ENCODE results near the gene LHX3. TPM values are rescaled to one million over a fixed set of nuclear protein-coding genes. Genes with fewer than 3 reads are reported as not detected.

Gene LHX3
- total and polyA plus RNA-seq, 2 of the 8 experiments (the other 6 are each of a cell fraction or from before 2014, with no cell fraction given), result 0.02 TPM; not detected in 1

DNA sequence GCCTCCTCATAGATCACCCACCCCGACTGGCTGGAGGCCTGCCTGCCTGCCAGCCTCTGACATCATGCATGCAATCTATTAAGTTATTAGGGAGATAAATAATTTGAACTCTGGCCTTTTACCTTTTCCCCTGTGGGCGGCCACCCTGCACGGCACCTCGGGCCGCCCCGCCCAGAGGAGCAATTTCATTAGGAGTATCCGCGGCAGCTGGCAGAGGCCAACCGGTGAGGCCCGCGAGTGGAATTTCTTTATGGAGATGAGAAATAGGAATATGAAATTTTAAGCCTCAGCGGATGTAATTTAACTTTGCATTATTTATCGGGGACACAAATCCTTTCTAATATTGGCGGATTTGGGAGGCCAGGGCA lies 22.5 kb downstream of the LHX3 start:
- Histone ChIP-seq H2AK5ac (ENCODE audit: low read depth, low read length) (no peak overlapping the region), H2BK5ac (ENCODE audit: low read depth, low read length) (no peak overlapping the region), H4K20me1 (replicated peaks in 1 of 2; ENCODE audit: control insufficient read depth in 1 of 2, insufficient read depth in 2 of 2, low read length in 2 of 2) (peaks cover 0 to 2% of the 10 kb centered on the region in 2 experiments), H3K23ac (ENCODE audit: insufficient read length) (no peak overlapping the region), H2AFZ (ENCODE audit: low read length) (no peak overlapping the region), H3K18ac (ENCODE audit: extremely low read depth, low read length) (no peak overlapping the region), H3K4me3 (ENCODE audit: extremely low read depth in 1 of 4, insufficient read depth in 2 of 4, low read depth in 3 of 4, low read length in 4 of 4) (no peak overlapping the region), H3K9ac (replicated peaks in 1 of 4; ENCODE audit: extremely low read depth in 1 of 4, low read depth in 3 of 4, low read length in 3 of 4) (no peak overlapping the region), H2BK120ac (replicated peaks; ENCODE audit: low read depth, low read length) (no peak overlapping the region), H4K8ac (ENCODE audit: extremely low read depth, insufficient read depth, low read length) (no peak overlapping the region), H3K79me2 (ENCODE audit: control insufficient read depth in 1 of 2, insufficient read depth in 2 of 2, low read length in 2 of 2) (no peaks in the 10 kb centered on the region), H3K56ac (replicated peaks; ENCODE audit: insufficient read length, low read depth, low read length) (no peak overlapping the region), H4K5ac (ENCODE audit: insufficient read length, low read depth, low read length) (no peak overlapping the region), H3K4me1 (replicated peaks in 1 of 4; ENCODE audit: control insufficient read depth in 3 of 4, insufficient read depth in 4 of 4, low read length in 3 of 4) (peaks cover 0 to 10% (median 4%) of the 10 kb centered on the region in 4 experiments; a peak in 5 of 7 replicates), H3K4me2 (ENCODE audit: insufficient read depth in 1 of 2, low read depth in 2 of 2, low read length in 2 of 2) (no peak overlapping the region), H2BK15ac (ENCODE audit: low read length) (no peak overlapping the region), H2BK12ac (ENCODE audit: low read depth, low read length) (no peak overlapping the region), H4K91ac (replicated peaks; ENCODE audit: insufficient read length, low read length) (no peak overlapping the region), H2BK20ac (ENCODE audit: low read length) (no peak overlapping the region), H3K14ac (ENCODE audit: insufficient read length) (no peak overlapping the region), H3K27me3 (replicated peaks in 1 of 4; ENCODE audit: control insufficient read depth in 3 of 4, extremely low read depth in 1 of 4, insufficient read depth in 3 of 4, low read length in 3 of 4) (no peaks in the 10 kb centered on the region), H3K23me2 (ENCODE audit: low read depth, low read length) (no peaks in the 10 kb centered on the region), H3K36me3 (ENCODE audit: control insufficient read depth in 2 of 4, insufficient read depth in 4 of 4, low read length in 3 of 4) (no peaks in the 10 kb centered on the region), H3K27ac (ENCODE audit: low read depth, low read length) (no peak overlapping the region), H3K79me1 (ENCODE audit: low read depth, low read length) (no peaks in the 10 kb centered on the region), H3K9me3 (ENCODE audit: insufficient read depth in 2 of 2, low read depth in 1 of 2, low read length in 1 of 2) (no peaks in the 10 kb centered on the region), H3K4ac (replicated peaks; ENCODE audit: insufficient read length, low read depth, low read length) (no peak overlapping the region)
- POLR2A ChIA-PET (ENCODE audit: partially characterized antibody), result no interaction called here
- 93% methylated on average over 14 of the region's 14 CpGs; no CpG with 5 or more reads in 1 of the 2 experiments for WGBS, 2 experiments (ENCODE audit: extremely low coverage in 1 of 2, insufficient coverage in 1 of 2, insufficient read length in 1 of 2, insufficient replicate concordance in 2 of 2, low coverage in 1 of 2, low lambda C conversion rate in 2 of 2, missing lambda C conversion rate in 1 of 2)
- CTCF ChIA-PET (ENCODE audit: partially characterized antibody), result interaction anchor here (1.3 to 8.0 kb wide), 2 partner anchors 12 to 43 kb away, joined by 3 to 62 read pairs; no protein-coding TSS in a partner anchor
- no peak for DNase-seq (ENCODE audit: low read depth in 1 of 2, low spot score in 2 of 2)
- no peak for FAIRE-seq
- TF ChIP-seq POLR2A (IDR thresholded peaks at IDR 0.05; ENCODE audit: control extremely low read depth in 1 of 2, low read depth in 2 of 2, low read length in 2 of 2) (no peak), BCL11A (IDR thresholded peaks at IDR 0.05; ENCODE audit: low read depth in 2 of 2, low read length in 2 of 2) (no peak), SP4 (IDR thresholded peaks at IDR 0.05; ENCODE audit: low read length) (no peak), GABPA (IDR thresholded peaks at IDR 0.05; ENCODE audit: borderline replicate concordance, insufficient read depth, low read length) (no peak), HDAC6 (IDR thresholded peaks at IDR 0.05; ENCODE audit: low read depth, low read length) (no peak), SRF (IDR thresholded peaks at IDR 0.05; ENCODE audit: low read depth, low read length) (no peak), GTF2F1 (IDR thresholded peaks at IDR 0.05; ENCODE audit: borderline replicate concordance, low read depth, low read length) (no peak), RXRA (IDR thresholded peaks at IDR 0.05; ENCODE audit: insufficient read depth, low read depth, low read length) (no peak), NANOG (IDR thresholded peaks at IDR 0.05; ENCODE audit: insufficient read depth, low read depth, low read length, poor library complexity, severe bottlenecking) (no peak), PHF8 (conservative IDR thresholded peaks at IDR 0.05; ENCODE audit: low read depth, low read length) (no peak), CBX5 (IDR thresholded peaks at IDR 0.05; ENCODE audit: low read depth, low read length) (no peak)
- TF ChIP-seq, protein P1, sequence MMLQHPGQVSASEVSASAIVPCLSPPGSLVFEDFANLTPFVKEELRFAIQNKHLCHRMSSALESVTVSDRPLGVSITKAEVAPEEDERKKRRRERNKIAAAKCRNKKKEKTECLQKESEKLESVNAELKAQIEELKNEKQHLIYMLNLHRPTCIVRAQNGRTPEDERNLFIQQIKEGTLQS (IDR thresholded peaks at IDR 0.05; ENCODE audit: insufficient read depth, low read depth, low read length), result no peak

Data from H1 (cell line).